H9 (cell line): ENCODE measurements around the gene VAPA. TPM values are rescaled to one million over a fixed set of nuclear protein-coding genes. Genes with fewer than 3 reads are reported as not detected.

Source experiments
- DNase-seq: peaks from one replicate; pipeline ENCODE4 v3.0.0-alpha.2; 2017
- H2AFZ ChIP-seq: one replicate; pipeline ENCODE4 v1.6.1; 2013; ENCODE audit warnings: mild to moderate bottlenecking, low read length, control low read depth, moderate library complexity
- H2AK5ac ChIP-seq: 2 replicates; pipeline ENCODE4 v1.6.1; 2013; ENCODE audit warnings: low read length, control low read depth, mixed read lengths; ENCODE audit not compliant: insufficient read length
- H2BK120ac ChIP-seq: one replicate; pipeline ENCODE4 v1.6.1; 2013; ENCODE audit warnings: low read depth, mild to moderate bottlenecking, low read length, control low read depth, inconsistent platforms; ENCODE audit not compliant: poor library complexity, severe bottlenecking
- H2BK12ac ChIP-seq: 2 replicates; pipeline ENCODE4 v1.6.1; 2013; ENCODE audit warnings: low read length, control low read depth, mixed read lengths, low read depth; ENCODE audit not compliant: insufficient read length
- H2BK15ac ChIP-seq: 2 replicates; pipeline ENCODE4 v1.6.1; 2013; ENCODE audit warnings: low read depth, low read length, control low read depth
- H2BK20ac ChIP-seq: one replicate; pipeline ENCODE4 v1.6.1; 2013; ENCODE audit warnings: low read depth, mild to moderate bottlenecking, low read length, control low read depth, inconsistent platforms; ENCODE audit not compliant: poor library complexity, severe bottlenecking
- H2BK5ac ChIP-seq: 2 replicates; pipeline ENCODE4 v1.6.1; 2013; ENCODE audit warnings: low read length, control low read depth, mixed read lengths; ENCODE audit not compliant: insufficient read length
- H3K14ac ChIP-seq: 2 replicates; pipeline ENCODE4 v1.6.1; 2013; ENCODE audit warnings: low read length, control low read depth; ENCODE audit not compliant: insufficient read depth
- H3K18ac ChIP-seq: 2 replicates; pipeline ENCODE4 v1.6.1; 2013; ENCODE audit warnings: low read depth, mild to moderate bottlenecking, mixed read lengths, low read length, control low read depth; ENCODE audit not compliant: insufficient read length
- H3K23ac ChIP-seq: 2 replicates; pipeline ENCODE4 v1.6.1; 2013; ENCODE audit warnings: low read length, control low read depth, mixed read lengths, low read depth; ENCODE audit not compliant: insufficient read length
- H3K23me2 ChIP-seq: 2 replicates; pipeline ENCODE4 v1.6.1; 2013; ENCODE audit warnings: low read depth, mild to moderate bottlenecking, mixed read lengths, low read length, control low read depth; ENCODE audit not compliant: insufficient read length, poor library complexity, severe bottlenecking
- H3K27ac ChIP-seq: 2 replicates; pipeline ENCODE4 v1.5.1; 2013; ENCODE audit warnings: low read length, control low read depth, mixed read lengths, low read depth; ENCODE audit not compliant: insufficient read length
- H3K27me3 ChIP-seq: 2 replicates; pipeline ENCODE4 v1.6.1; 2013; ENCODE audit warnings: low read length, control low read depth, inconsistent platforms; ENCODE audit not compliant: insufficient read depth
- H3K4ac ChIP-seq: 2 replicates; pipeline ENCODE4 v1.6.1; 2013; ENCODE audit warnings: low read depth, mild to moderate bottlenecking, control low read depth, inconsistent platforms, low read length, moderate library complexity
- H3K4me1 ChIP-seq: 2 replicates; pipeline ENCODE4 v1.6.1; 2013; ENCODE audit warnings: low read length, control low read depth, inconsistent platforms; ENCODE audit not compliant: insufficient read depth
- H3K4me2 ChIP-seq: 2 replicates; pipeline ENCODE4 v1.6.1; 2013; ENCODE audit warnings: low read length, control low read depth, mixed read lengths; ENCODE audit not compliant: insufficient read length, insufficient read depth
- H3K56ac ChIP-seq: 2 replicates; pipeline ENCODE4 v1.6.1; 2013; ENCODE audit warnings: low read depth, mild to moderate bottlenecking, mixed read lengths, low read length, control low read depth; ENCODE audit not compliant: insufficient read length
- H3K79me1 ChIP-seq: 2 replicates; pipeline ENCODE4 v1.6.1; 2013; ENCODE audit warnings: low read depth, mild to moderate bottlenecking, moderate library complexity, low read length, control low read depth, inconsistent platforms; ENCODE audit not compliant: insufficient read depth, poor library complexity, severe bottlenecking
- H3K79me2 ChIP-seq: 2 replicates; pipeline ENCODE4 v1.6.1; 2013; ENCODE audit warnings: low read length, control low read depth, inconsistent platforms; ENCODE audit not compliant: insufficient read depth
- H3K9ac ChIP-seq: 2 replicates; pipeline ENCODE4 v1.6.1; 2013; ENCODE audit warnings: low read length, control low read depth, mixed read lengths; ENCODE audit not compliant: insufficient read length; ENCODE audit errors: extremely low read depth
- H3K9me3 ChIP-seq: one replicate; pipeline ENCODE4 v1.6.1; 2013; ENCODE audit warnings: low read depth, low read length, inconsistent platforms; ENCODE audit not compliant: control insufficient read depth
- H3T11ph ChIP-seq: one replicate; pipeline ENCODE4 v1.6.1; 2013; ENCODE audit warnings: mild to moderate bottlenecking, low read length, control low read depth, inconsistent platforms
- H4K20me1 ChIP-seq: one replicate; pipeline ENCODE4 v1.6.1; 2013; ENCODE audit not compliant: control insufficient read depth, insufficient read length, insufficient read depth
- H4K5ac ChIP-seq: 2 replicates; pipeline ENCODE4 v1.6.1; 2013; ENCODE audit warnings: low read depth, mild to moderate bottlenecking, mixed read lengths, low read length, control low read depth; ENCODE audit not compliant: insufficient read length
- H4K8ac ChIP-seq: replicated peaks from 2 replicates; pipeline ENCODE4 v1.6.1; 2013; ENCODE audit warnings: low read length, control low read depth, mixed read lengths, low read depth; ENCODE audit not compliant: insufficient read length
- H4K91ac ChIP-seq: 2 replicates; pipeline ENCODE4 v1.6.1; 2013; ENCODE audit warnings: low read depth, mild to moderate bottlenecking, moderate library complexity, mixed read lengths, low read length, control low read depth; ENCODE audit not compliant: insufficient read length
- H3K27ac Mint-ChIP-seq, 3 experiments: 2 replicates in 2 of 3; 3 replicates in 1 of 3; pipeline ENCODE4 v1.8.0; 2020 to 2021; ENCODE audit warnings: mixed read lengths in 3 of 3, mild to moderate bottlenecking in 1 of 3, moderate library complexity in 1 of 3
- H3K27me3 Mint-ChIP-seq: 2 replicates; pipeline ENCODE4 v1.8.0; 2021; ENCODE audit warnings: low read depth, mild to moderate bottlenecking, moderate library complexity, mixed read lengths
- H3K36me3 Mint-ChIP-seq, 3 experiments: 2 replicates in 2 of 3; 3 replicates in 1 of 3; pipeline ENCODE4 v1.8.0; 2020 to 2021; ENCODE audit warnings: low read depth in 3 of 3, mixed read lengths in 3 of 3; ENCODE audit not compliant: insufficient read depth in 1 of 3
- H3K4me1 Mint-ChIP-seq, 2 experiments: 2 replicates each; pipeline ENCODE4 v1.8.0; 2020; ENCODE audit warnings: mixed read lengths in 2 of 2
- H3K4me3 Mint-ChIP-seq, 2 experiments: 2 replicates in 1 of 2; 3 replicates in 1 of 2; pipeline ENCODE4 v1.8.0; 2020 to 2021; ENCODE audit warnings: mild to moderate bottlenecking in 2 of 2, mixed read lengths in 2 of 2, moderate library complexity in 1 of 2
- H3K9me3 Mint-ChIP-seq, 2 experiments: 2 replicates in 1 of 2; 3 replicates in 1 of 2; pipeline ENCODE4 v1.8.0; 2020; ENCODE audit warnings: mild to moderate bottlenecking in 2 of 2, mixed read lengths in 2 of 2, moderate library complexity in 1 of 2
- WGBS: extraction: QIAGEN DNeasy Blood & Tissue Kit; methylation state at CpG from one replicate; pipeline ENCODE4 v1.1.7; 2013; ENCODE audit warnings: missing lambda C conversion rate, low lambda C conversion rate, mixed read lengths; ENCODE audit not compliant: insufficient read length; ENCODE audit errors: extremely low coverage; 5-methylcytosine and 5-hydroxymethylcytosine counted together
- total RNA-seq: library from RNA; stranded (reverse); gene quantifications from 2 replicates; pipeline ENCODE4 v1.2.1, GENCODE V29; 2021
- TF ChIP-seq, protein P1 (sequence below): fragments of 200-600 bp; sonication (generic); conservative IDR thresholded peaks from 3 replicates; pipeline ENCODE4 v1.8.0; 2021; ENCODE audit warnings: antibody characterized with exemption, mild to moderate bottlenecking

VAPA gene
- total RNA-seq, 1 experiment from 2014 or later, result 141 TPM

DNA sequence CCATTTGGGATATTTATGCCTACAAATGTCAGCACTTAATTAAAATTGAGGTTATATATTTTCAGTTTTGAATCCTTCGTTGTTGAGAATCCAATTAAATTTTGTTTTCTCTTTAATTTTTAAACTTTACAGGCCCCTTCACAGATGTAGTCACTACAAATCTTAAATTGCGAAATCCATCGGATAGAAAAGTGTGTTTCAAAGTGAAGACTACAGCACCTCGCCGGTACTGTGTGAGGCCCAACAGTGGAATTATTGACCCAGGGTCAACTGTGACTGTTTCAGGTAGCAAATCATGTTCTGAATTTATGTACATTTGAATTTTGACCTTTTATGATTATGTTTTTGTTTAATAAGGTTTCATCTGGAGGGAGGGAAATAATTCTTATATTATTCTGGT, 17.9 kb downstream of the VAPA start:
- H3K27ac ChIP-seq, result no peak overlapping the region

More for the DNA sequence above, 17.9 kb downstream of the VAPA start:
- no peak overlapping the region for H2BK120ac ChIP-seq
- H3K4me1 ChIP-seq, result no peaks in the 10 kb centered on the region; the same call in 1 of the 2 replicates
- H3K4ac ChIP-seq, result no peak overlapping the region
- H4K20me1 ChIP-seq, result no peaks in the 10 kb centered on the region
- H4K5ac ChIP-seq, result no peak overlapping the region
- H3K9me3 ChIP-seq, result no peaks in the 10 kb centered on the region
- H3K79me1 ChIP-seq, result peaks cover 14% of the 10 kb centered on the region
- H3K4me2 ChIP-seq, result no peak overlapping the region
- no peak overlapping the region for H3K18ac ChIP-seq
- DNase-seq, result no peak
- no peak overlapping the region for H4K91ac ChIP-seq
- H2BK15ac ChIP-seq, result no peak overlapping the region
- no CpG with 5 or more reads among the region's 5 CpGs for WGBS
- no peak overlapping the region for H2BK20ac ChIP-seq
- Mint-ChIP-seq H3K4me1 (peaks cover 26 to 40% of the 10 kb centered on the region in 2 experiments), H3K27ac (peak overlapping the region in 1 of 3 experiments; percentile 32; a peak in 1 of 7 replicates), H3K36me3 (peaks cover 6 to 36% (median 16%) of the 10 kb centered on the region in 3 experiments; a peak in 6 of 7 replicates), H3K4me3 (no peak overlapping the region), H3K27me3 (no peaks in the 10 kb centered on the region), H3K9me3 (no peaks in the 10 kb centered on the region)
- no peak overlapping the region for H2AK5ac ChIP-seq
- no peak overlapping the region for H3K56ac ChIP-seq
- no peak overlapping the region for H3T11ph ChIP-seq
- H3K79me2 ChIP-seq, result peaks cover 12% of the 10 kb centered on the region
- H3K9ac ChIP-seq, result no peak overlapping the region
- no peak overlapping the region for H2AFZ ChIP-seq
- TF ChIP-seq, protein P1, sequence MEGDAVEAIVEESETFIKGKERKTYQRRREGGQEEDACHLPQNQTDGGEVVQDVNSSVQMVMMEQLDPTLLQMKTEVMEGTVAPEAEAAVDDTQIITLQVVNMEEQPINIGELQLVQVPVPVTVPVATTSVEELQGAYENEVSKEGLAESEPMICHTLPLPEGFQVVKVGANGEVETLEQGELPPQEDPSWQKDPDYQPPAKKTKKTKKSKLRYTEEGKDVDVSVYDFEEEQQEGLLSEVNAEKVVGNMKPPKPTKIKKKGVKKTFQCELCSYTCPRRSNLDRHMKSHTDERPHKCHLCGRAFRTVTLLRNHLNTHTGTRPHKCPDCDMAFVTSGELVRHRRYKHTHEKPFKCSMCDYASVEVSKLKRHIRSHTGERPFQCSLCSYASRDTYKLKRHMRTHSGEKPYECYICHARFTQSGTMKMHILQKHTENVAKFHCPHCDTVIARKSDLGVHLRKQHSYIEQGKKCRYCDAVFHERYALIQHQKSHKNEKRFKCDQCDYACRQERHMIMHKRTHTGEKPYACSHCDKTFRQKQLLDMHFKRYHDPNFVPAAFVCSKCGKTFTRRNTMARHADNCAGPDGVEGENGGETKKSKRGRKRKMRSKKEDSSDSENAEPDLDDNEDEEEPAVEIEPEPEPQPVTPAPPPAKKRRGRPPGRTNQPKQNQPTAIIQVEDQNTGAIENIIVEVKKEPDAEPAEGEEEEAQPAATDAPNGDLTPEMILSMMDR, result no peak
- H4K8ac ChIP-seq, result no peak overlapping the region
- no peak overlapping the region for H3K23ac ChIP-seq
- no peak overlapping the region for H2BK12ac ChIP-seq
- H2BK5ac ChIP-seq, result no peak overlapping the region
- H3K14ac ChIP-seq, result no peak overlapping the region
- H3K27me3 ChIP-seq, result no peaks in the 10 kb centered on the region
- H3K23me2 ChIP-seq, result no peaks in the 10 kb centered on the region
